HG03159 (cell line): Measurements from ENCODE around the gene KLF17.
"Not testable (repeated sequence)": the region's sequence is repeated elsewhere in the genome, so short reads cannot be mapped to it uniquely, and the experiment has no call there.

Experiments
- ATAC-seq: cut with Tn5 transposase; IDR thresholded peaks from one replicate; pipeline ENCODE4 v1.9.1; 2021; ENCODE audit warnings: mild to moderate bottlenecking, moderate library complexity; ENCODE audit not compliant: unreplicated experiment

KLF17 gene

GRCh38 chr1:44108971-44109370, 9.7 kb upstream of the KLF17 start:
- ATAC-seq, result no peak

GRCh38 chr1:44110916-44111315, 7.7 kb upstream of the KLF17 start:
- no peak for ATAC-seq

GRCh38 chr1:44111861-44112260, 6.8 kb upstream of the KLF17 start:
- ATAC-seq, result no peak

- no peak for ATAC-seq
Observed at GRCh38 chr1:44112486-44112885, 6.1 kb upstream of the KLF17 start.

- ATAC-seq, result no peak
Observed at GRCh38 chr1:44113095-44113609, 5.5 kb upstream of the KLF17 start.

- ATAC-seq, result no peak
Observed at GRCh38 chr1:44114098-44114497, 4.5 kb upstream of the KLF17 start.

GRCh38 chr1:44117272-44117671, 1.3 kb upstream of the KLF17 start:
- not testable (repeated sequence) for ATAC-seq

GRCh38 chr1:44119525-44119924, 904 bp downstream of the KLF17 start:
- no peak for ATAC-seq

GRCh38 chr1:44120398-44120949, 1.9 kb downstream of the KLF17 start:
- no peak for ATAC-seq

- ATAC-seq, result no peak
Observed at GRCh38 chr1:44129616-44130500, 11.2 kb downstream of the KLF17 start.

GRCh38 chr1:44131411-44131810, 12.8 kb downstream of the KLF17 start:
- ATAC-seq, result no peak

GRCh38 chr1:44134071-44134920, 15.7 kb downstream of the KLF17 start:
- no peak for ATAC-seq

- no peak for ATAC-seq
Observed at GRCh38 chr1:44135886-44136285, 17.3 kb downstream of the KLF17 start.

GRCh38 chr1:44138239-44138638, 19.6 kb downstream of the KLF17 start:
- ATAC-seq, result no peak

GRCh38 chr1:44139565-44139964, 20.9 kb downstream of the KLF17 start:
- ATAC-seq, result not testable (repeated sequence)

- no peak for ATAC-seq
Observed at GRCh38 chr1:44141531-44141930, 22.9 kb downstream of the KLF17 start, which contains the start of gene KLF18. KLF18 (minus strand) TSS chr1:44141631; CDS start chr1:44141631, 0 bp downstream.

- ATAC-seq, result no peak
Observed at GRCh38 chr1:44144962-44145756, 26.5 kb downstream of the KLF17 start.

GRCh38 chr1:44146536-44147361, 28.1 kb downstream of the KLF17 start:
- no peak for ATAC-seq

- no peak for ATAC-seq
Observed at GRCh38 chr1:44147582-44147981, 29.0 kb downstream of the KLF17 start.

- no peak for ATAC-seq
Observed at GRCh38 chr1:44151332-44151731, 32.7 kb downstream of the KLF17 start.
